GM12891 (cell line): ENCODE results near the gene MORC2.

Experiments
- DNase-seq: peaks from one replicate; pipeline ENCODE4 v3.0.0; 2011; ENCODE audit warnings: low spot score; ENCODE audit not compliant: insufficient read length
- FAIRE-seq: peaks from 2 replicates; lab custom pipeline; 2011; peaks lifted over from hg19 to GRCh38; lab: Jason Lieb, UNC
- PAX5 ChIP-seq: IDR thresholded peaks from 2 replicates; pipeline ENCODE4 v1.6.1; 2011; ENCODE audit warnings: low read length, moderate library complexity, mild to moderate bottlenecking; ENCODE audit not compliant: insufficient read depth, severe bottlenecking
- POLR2A ChIP-seq: IDR thresholded peaks from 2 replicates; pipeline ENCODE4 v1.6.1; 2011; ENCODE audit warnings: low read depth, low read length, control low read depth
- POLR2AphosphoS5 ChIP-seq: IDR thresholded peaks from 2 replicates; pipeline ENCODE4 v1.6.1; 2011; ENCODE audit warnings: low read depth, low read length, control low read depth
- POU2F2 ChIP-seq: IDR thresholded peaks from 2 replicates; pipeline ENCODE4 v1.6.1; 2011; ENCODE audit warnings: low read depth, mild to moderate bottlenecking, control low read depth, low read length, moderate library complexity
- SPI1 ChIP-seq: IDR thresholded peaks from 2 replicates; pipeline ENCODE4 v1.6.1; 2011; ENCODE audit warnings: low read depth, low read length, control low read depth
- TAF1 ChIP-seq: IDR thresholded peaks from 2 replicates; pipeline ENCODE4 v1.6.1; 2011; ENCODE audit warnings: low read depth, low read length, control low read depth

The MORC2 gene

DNA sequence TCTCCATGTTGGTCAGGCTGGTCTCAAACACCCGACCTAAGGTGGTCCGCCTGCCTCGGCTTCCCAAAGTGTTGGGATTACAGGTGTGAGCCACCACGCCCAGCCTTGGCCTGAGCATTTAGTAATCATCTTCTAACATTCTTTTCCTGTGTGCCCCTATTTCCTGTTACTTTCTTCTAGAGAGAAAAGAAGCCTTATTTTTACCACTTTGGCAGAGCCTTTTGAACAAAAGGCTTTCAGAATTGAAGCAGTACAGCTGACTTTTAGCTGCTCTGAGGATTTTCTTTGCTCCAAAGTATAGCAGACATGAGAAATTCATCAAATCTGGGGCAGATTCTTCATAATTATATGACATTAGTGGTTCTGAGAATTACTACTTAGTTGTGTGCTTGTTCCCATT, 13.4 kb downstream of the MORC2 start:
- FAIRE-seq, result no peak
- no peak for DNase-seq
- TF ChIP-seq SPI1 (no peak), PAX5 (no peak), POLR2AphosphoS5 (no peak), POLR2A (no peak), POU2F2 (no peak), TAF1 (no peak)

DNA sequence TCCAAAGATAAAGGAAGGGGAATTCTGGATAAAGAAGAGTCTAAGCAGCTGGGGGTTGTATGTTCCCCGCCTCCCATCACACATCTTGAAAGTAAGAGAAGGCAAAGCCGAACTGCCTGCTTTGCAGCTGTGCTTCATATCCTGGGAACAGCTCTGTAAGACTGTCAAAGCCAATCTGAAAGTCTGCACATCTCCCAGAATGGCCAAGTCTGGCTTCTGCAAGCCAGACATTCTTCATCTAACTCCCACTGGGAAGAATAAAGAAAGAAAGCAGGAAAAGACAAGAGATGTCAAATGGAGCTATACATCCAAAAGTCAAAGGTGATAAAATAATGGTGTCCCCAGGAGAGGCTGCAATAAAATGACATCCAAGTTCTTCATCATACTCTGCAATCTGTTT, 15.4 kb downstream of the MORC2 start:
- DNase-seq (no peak), FAIRE-seq (no peak)
- TF ChIP-seq POU2F2, result no peak
- no peak for TF ChIP-seq PAX5
- no peak for TF ChIP-seq TAF1

DNA sequence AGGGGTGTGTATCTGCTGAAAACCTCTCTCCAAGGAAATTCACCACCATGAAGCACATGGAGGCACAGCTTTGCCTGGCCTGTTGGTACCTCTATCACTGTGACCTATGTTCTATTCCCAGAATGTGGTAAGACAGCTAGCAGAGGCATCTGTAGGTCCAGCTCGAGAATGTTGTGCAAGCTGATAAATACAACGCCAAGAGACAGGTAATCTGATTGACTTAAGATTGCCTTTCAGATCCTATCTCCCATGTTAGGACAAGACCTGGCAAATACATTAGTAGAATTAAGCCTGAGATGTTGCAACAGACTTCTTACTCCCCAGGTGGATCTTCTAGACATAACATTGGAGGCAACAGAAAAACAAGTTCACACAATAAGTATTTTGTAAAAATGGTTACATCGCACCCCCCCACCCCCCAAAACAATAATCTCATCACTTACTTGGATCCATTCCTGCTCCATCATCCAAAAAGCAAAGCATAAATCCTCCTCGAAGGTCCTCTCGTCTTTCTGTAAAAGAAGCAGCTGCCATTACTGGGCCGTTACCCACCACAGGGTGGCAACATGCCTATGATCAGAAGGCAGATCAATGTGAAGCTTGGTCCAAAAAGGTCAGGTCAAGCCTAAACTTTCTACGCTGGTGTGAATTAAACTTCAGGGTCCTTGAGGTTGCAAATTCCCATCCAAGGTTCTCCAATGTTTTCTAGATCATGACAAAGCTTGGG, 18.5 kb downstream of the MORC2 start:
- no peak for TF ChIP-seq POLR2AphosphoS5
- TF ChIP-seq POU2F2, result no peak
- TF ChIP-seq TAF1, result no peak
- TF ChIP-seq SPI1, result no peak
- TF ChIP-seq POLR2A, result no peak
- FAIRE-seq (no peak), DNase-seq (no peak)

DNA sequence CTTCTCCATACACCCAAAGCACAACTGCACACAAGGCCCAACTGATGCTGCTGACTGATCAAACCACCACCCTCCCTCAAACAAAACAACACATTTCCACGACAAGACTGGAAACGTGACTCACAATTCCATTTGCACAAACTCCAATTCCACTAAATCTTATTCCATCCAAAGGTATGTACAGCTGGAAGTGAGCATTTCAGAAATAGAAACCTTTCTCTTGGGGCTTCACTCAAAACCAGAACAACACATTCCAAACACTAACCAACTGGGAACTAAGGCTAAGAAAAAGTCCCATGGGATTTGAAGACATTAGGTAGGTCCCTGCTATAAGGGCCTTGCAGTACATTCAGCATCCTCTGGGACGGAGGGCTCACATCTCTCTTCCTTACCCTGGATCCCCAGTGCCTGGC, 19.6 kb downstream of the MORC2 start:
- DNase-seq (no peak), FAIRE-seq (no peak)

DNA sequence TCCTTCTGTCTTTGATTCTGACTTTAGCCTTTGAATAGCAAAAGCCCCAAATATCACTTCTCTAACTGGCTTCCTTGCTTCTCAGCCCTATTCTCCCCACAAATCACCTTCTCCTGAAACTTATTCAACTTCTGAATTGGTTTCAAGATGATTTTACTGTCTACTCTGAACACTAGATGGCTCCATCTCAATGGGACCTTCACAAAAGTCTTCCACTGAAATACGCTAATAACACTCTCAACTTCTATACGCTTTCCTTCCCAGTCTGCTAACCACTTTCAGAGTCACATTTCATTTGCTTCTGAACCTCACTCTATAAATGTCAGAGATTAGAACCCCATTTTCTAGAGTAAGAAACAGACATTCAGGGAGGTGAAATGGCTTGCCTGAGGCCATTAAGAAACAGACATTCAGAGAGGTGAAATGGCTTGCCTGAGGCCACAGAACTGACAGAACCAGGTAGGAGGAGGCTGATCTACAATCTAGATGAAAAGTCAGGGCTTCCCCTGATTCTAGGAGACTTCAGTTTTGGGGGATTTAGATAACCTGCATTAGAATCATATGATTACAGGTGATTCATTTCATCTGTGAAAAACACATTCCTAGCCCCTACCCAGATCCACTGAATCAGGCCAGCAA, 20.6 kb downstream of the MORC2 start:
- FAIRE-seq, result no peak

More for the DNA sequence above, 19.6 kb downstream of the MORC2 start:
- TF ChIP-seq POLR2AphosphoS5 (no peak), POLR2A (no peak), TAF1 (no peak), PAX5 (no peak), SPI1 (no peak), POU2F2 (no peak)

DNA sequence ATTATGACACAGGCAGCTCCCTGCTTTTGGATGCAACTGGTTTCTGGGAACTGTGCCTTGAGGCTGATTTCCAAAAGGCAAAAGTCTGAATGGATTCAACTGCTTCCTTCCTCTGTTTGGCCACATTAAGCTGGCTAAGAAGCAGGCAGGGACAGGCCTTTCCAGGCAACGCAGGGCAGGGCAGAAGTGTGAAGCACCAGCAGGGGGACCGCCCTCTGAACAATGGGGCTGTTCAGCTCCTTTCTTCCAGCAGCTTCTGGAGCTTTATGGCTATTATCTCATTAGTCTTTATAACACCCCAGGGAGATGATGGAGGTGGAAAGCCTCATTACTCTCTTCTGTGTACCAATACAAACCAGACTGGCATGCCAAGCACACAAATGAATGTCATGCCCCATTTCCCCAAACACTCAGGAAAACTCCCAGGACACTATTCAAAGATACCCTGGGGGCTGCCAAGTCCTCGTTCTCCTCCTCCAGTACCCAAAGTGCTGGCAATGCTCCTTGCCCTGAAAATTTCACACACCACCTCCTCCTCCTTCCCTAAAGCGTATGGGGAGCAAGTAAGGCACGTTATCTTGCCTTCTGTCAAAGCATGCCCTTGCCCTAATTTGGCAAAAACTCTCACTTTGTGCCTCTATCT, 21.3 kb downstream of the MORC2 start:
- TF ChIP-seq SPI1 (no peak), TAF1 (no peak), POLR2AphosphoS5 (no peak), POLR2A (no peak), PAX5 (no peak), POU2F2 (no peak)
- no peak for FAIRE-seq
- no peak for DNase-seq

More for the DNA sequence above, 20.6 kb downstream of the MORC2 start:
- TF ChIP-seq SPI1 (no peak), POU2F2 (no peak), POLR2A (no peak), TAF1 (no peak), POLR2AphosphoS5 (no peak), PAX5 (no peak)
- DNase-seq, result no peak

DNA sequence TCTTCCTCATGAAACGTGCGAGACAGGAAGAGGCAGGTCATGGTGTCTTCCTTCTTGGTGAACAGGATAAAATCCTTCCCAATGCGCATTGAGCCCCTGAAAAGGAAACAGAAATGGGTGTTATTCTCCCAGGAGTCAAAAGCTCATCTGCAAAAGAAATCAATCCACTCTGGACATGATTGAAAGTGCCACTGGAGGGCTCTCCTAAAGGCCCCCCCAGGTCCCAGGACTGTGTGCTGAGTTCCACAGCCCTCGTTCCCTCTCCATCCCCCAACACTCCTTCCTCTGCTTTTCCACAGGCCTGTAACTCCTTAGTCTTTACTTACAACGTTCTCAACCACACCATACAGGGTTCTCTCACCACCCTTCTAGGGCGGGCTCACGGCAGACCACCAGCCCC, 22.2 kb downstream of the MORC2 start:
- FAIRE-seq, result no peak

DNA sequence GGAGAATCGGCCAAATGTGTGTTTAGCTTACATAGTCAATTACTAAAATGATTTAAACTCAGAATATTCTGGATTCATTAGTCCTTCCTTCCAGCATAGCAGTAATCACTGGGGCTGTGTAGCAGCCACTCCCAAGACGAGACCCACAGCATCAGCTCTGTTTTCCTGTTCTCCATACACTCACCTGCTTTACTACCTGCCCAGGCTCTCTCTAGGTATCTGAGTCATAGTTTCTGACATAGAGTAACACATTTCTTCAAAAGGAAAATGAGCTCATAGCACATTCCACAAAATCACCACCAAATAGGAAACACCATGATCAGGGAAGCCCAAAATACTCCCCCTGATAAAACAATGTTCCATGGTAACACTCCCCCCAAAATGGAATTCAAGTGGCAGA, 22.9 kb downstream of the MORC2 start:
- DNase-seq, result no peak
- FAIRE-seq, result no peak
- TF ChIP-seq SPI1, result no peak

More for the DNA sequence above, 22.2 kb downstream of the MORC2 start:
- DNase-seq, result no peak
- TF ChIP-seq TAF1 (no peak), POLR2A (no peak), SPI1 (no peak), PAX5 (no peak), POU2F2 (no peak), POLR2AphosphoS5 (no peak)

DNA sequence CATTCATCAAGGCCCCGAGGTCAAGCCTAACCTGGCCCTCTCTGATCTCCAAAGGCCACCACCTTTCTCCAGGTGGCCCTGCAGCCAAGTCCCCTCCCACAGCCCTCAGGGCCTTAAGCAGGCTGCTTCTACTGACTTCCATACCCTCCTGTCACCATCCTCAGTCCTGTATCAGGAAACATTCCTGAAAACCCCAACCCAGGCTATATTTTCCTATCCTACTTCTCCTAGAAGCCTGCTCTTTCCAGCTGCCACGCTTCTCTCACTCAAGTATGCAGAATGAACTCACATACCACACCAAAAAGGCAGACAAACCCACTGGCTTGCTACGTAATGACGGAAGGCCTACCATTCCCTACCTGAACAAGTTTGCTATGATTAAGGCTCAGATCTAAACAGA, 23.6 kb downstream of the MORC2 start:
- DNase-seq, result no peak
- TF ChIP-seq SPI1 (no peak), POLR2A (no peak), TAF1 (no peak), POU2F2 (no peak), PAX5 (no peak), POLR2AphosphoS5 (no peak)
- no peak for FAIRE-seq

DNA sequence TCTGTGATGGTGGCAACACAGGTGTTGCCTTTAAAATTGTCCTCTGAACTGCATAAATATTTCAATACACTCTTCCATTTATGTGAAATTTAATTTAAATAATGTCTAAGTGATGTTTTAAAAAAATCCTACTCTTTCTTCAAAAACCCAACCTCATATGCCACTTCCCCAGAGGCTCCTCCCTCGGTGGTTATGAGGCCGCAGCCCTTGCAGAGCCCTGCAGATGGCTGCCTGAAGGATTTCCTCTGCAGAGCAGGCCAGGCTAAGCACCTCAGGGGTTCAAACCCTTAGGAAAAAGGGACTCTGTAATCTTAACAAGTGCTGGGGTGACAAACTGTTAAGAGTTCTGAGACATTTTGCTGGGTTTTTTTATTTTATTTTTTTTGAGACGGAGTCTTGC, 25.2 kb downstream of the MORC2 start:
- FAIRE-seq (no peak), DNase-seq (no peak)
- no peak for TF ChIP-seq PAX5
- TF ChIP-seq POU2F2, result no peak
- no peak for TF ChIP-seq SPI1
- TF ChIP-seq POLR2AphosphoS5, result no peak
- no peak for TF ChIP-seq TAF1
- no peak for TF ChIP-seq POLR2A
